GM06990 (cell line): Measurements from ENCODE around the gene METTL17.

Experiments used
- DNase-seq: peaks from one replicate; pipeline ENCODE4 v3.0.0-alpha.2; 2011; ENCODE audit not compliant: insufficient read length; ENCODE audit errors: extremely low read depth
- H3K27me3 ChIP-seq: replicated peaks from 2 replicates; pipeline ENCODE4 v1.6.0; 2011; ENCODE audit warnings: low read length; ENCODE audit not compliant: control insufficient read depth, insufficient read depth
- H3K36me3 ChIP-seq: 2 replicates; pipeline ENCODE4 v1.5.1; 2011; ENCODE audit warnings: low read length; ENCODE audit not compliant: control insufficient read depth, insufficient read depth
- H3K4me3 ChIP-seq: replicated peaks from 2 replicates; pipeline ENCODE4 v1.5.1; 2011; ENCODE audit warnings: low read depth, mild to moderate bottlenecking, control low read depth, low read length
- CTCF ChIP-seq: IDR thresholded peaks from 2 replicates; pipeline ENCODE4 v1.5.1; 2011; ENCODE audit warnings: low read length, control low read depth, mild to moderate bottlenecking, inconsistent platforms; ENCODE audit not compliant: insufficient read depth, poor library complexity, severe bottlenecking

Gene METTL17

GRCh38 chr14:20989471-20989786, 351 bp upstream of the METTL17 start:
- TF ChIP-seq CTCF: no peak
- no peak for DNase-seq
- H3K36me3 ChIP-seq: peaks cover 9% of the 10 kb centered on the region
- H3K27me3 ChIP-seq: no peaks in the 10 kb centered on the region
- H3K4me3 ChIP-seq: peak overlapping the region; percentile 94

DNA sequence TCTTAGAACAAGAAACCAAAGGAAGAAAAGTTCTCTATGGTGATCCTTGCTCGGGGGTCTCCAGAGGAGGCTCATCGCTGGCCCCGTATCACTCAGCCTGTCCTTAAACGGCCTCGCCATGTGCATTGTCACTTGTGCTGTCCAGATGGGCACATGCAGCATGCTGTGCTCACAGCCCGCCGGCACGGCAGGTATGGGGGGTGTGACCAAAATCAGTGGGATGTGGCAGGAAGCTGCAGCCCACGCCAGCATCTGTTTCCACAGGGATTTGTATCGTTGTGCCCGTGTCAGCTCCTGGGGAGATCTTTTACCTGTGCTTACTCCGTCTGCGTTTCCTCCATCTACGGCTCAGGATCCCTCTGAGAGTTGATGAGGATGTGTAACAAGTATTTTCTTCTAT, 6.7 kb downstream of the METTL17 start:
- no peaks in the 10 kb centered on the region for H3K27me3 ChIP-seq
- peaks cover 20% of the 10 kb centered on the region for H3K36me3 ChIP-seq
- no peak overlapping the region for H3K4me3 ChIP-seq
- TF ChIP-seq CTCF: no peak
- DNase-seq: no peak

DNA sequence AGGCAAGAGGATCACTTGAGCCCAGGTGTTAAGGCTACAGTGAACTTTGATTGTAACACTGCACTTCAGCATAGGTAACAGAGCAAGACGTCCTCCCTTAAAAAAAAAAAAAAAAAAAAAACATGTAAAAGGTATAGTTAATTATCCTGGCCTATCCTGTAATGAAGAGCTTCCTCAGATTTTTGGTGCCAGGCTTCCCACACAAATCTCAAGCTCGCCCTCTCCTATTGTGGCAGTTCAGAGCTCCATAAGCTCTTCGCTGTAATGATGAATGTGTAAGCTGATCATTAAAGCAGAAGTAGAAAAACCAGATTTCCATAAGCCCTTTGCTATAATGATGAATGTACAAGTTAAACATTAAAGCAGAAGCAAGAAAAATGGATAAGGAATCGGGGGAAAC, 7.3 kb downstream of the METTL17 start:
- no peak for DNase-seq
- Histone ChIP-seq H3K27me3 (no peaks in the 10 kb centered on the region), H3K4me3 (no peak overlapping the region), H3K36me3 (peaks cover 18% of the 10 kb centered on the region)
- TF ChIP-seq CTCF: no peak

DNA sequence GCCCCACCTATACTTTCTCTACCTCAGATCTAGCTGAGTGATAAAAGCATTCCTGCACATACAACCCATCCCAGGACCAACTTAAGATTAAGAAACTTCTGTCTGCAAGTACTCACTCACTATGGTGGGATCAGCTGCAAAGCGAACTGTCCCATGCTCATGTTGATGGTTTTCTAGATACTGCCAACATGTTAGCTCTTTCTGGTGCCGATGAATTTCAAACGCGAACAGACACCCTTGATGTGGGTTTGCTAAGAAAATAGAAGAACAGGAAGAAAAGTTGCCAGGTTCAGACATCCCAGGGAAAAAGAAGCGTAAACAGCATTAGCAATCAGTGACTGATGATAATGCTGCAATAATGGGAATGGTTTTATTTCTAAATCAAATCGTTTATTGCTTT, 7.8 kb downstream of the METTL17 start:
- Histone ChIP-seq H3K4me3 (no peak overlapping the region), H3K27me3 (no peaks in the 10 kb centered on the region), H3K36me3 (peaks cover 17% of the 10 kb centered on the region)
- no peak for DNase-seq
- no peak for TF ChIP-seq CTCF

DNA sequence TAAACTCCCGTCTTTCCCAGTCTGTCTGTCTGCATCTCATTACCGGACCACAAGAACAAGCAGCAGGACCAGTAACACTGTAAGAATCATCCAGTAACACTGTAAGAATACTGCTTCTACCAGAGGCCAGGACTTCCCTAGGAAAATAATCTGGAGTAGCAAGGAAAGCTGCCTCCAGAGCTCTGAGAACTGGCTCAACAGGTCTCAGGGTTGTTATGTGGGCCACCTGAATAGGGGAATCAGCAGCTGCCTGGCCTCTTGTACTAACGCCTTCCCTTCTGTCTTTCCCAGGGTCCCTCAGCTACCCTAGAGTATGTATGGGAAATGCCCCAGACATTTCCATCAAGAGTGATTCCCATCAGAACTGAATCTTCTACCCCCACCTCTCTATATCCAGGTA, 8.4 kb downstream of the METTL17 start:
- Histone ChIP-seq H3K4me3 (no peak overlapping the region), H3K27me3 (no peaks in the 10 kb centered on the region), H3K36me3 (peaks cover 15% of the 10 kb centered on the region)
- no peak for DNase-seq
- no peak for TF ChIP-seq CTCF

GRCh38 chr14:20998674-20999366, 9.0 kb downstream of the METTL17 start, which contains the start of gene SLC39A2:
Gene SLC39A2, plus strand, starts transcription at chr14:20999293. Its CDS starts 154 bp downstream, at chr14:20999447.
- no peaks in the 10 kb centered on the region for H3K27me3 ChIP-seq
- H3K36me3 ChIP-seq: peaks cover 15% of the 10 kb centered on the region
- H3K4me3 ChIP-seq: no peak within 1 kb of the TSS
- DNase-seq: no peak
- no peak for TF ChIP-seq CTCF
